HL-60 (cell line): ENCODE measurements around the gene ROCK1.

Source experiments
- DNase-seq, 2 experiments: peaks; one replicate each; pipeline ENCODE4 v3.0.0-alpha.2; 2010 to 2020; ENCODE audit warnings: low read depth in 1 of 2, low spot score in 1 of 2
- H3K27ac ChIP-seq: fragments of 250-450 bp; sonication (Bioruptor Pico); replicated peaks from 2 replicates; pipeline ENCODE4 v1.5.1; 2020; ENCODE audit warnings: mild to moderate bottlenecking, moderate library complexity
- H3K27me3 ChIP-seq: fragments of 250-450 bp; sonication (Bioruptor Pico); 2 replicates; pipeline ENCODE4 v1.5.1; 2021; ENCODE audit warnings: mild to moderate bottlenecking, moderate library complexity; ENCODE audit not compliant: insufficient read depth, poor library complexity, severe bottlenecking
- H3K4me3 ChIP-seq: replicated peaks from 2 replicates; pipeline ENCODE4 v1.5.1; 2011; ENCODE audit warnings: mild to moderate bottlenecking, control low read depth, low read length; ENCODE audit not compliant: insufficient read depth
- GABPA ChIP-seq: IDR thresholded peaks from 2 replicates; pipeline ENCODE4 v1.6.1; 2012; ENCODE audit warnings: low read depth
- POLR2AphosphoS5 ChIP-seq: IDR thresholded peaks from 2 replicates; pipeline ENCODE4 v1.6.1; 2012; ENCODE audit warnings: low read depth
- SPI1 ChIP-seq: IDR thresholded peaks from 2 replicates; pipeline ENCODE4 v1.6.1; 2012; ENCODE audit warnings: low read depth, mild to moderate bottlenecking, borderline replicate concordance
- TF ChIP-seq, protein P1 (sequence below): IDR thresholded peaks from 2 replicates; pipeline ENCODE4 v1.6.1; 2012; ENCODE audit warnings: low read depth; ENCODE audit not compliant: insufficient replicate concordance
- TF ChIP-seq, protein P2 (sequence below): IDR thresholded peaks from one replicate; pipeline ENCODE4 v1.5.1; 2011; ENCODE audit warnings: low read length, control low read depth, inconsistent platforms; ENCODE audit not compliant: insufficient read depth

The ROCK1 gene

GRCh38 chr18:21132398-21132918 lies 20.8 kb upstream of the ROCK1 start:
- no peak overlapping the region for H3K4me3 ChIP-seq
- no peak overlapping the region for H3K27ac ChIP-seq
- no peaks in the 10 kb centered on the region for H3K27me3 ChIP-seq
- no peak for DNase-seq
- TF ChIP-seq POLR2AphosphoS5 (no peak), GABPA (no peak), SPI1 (no peak)
- TF ChIP-seq, protein P1, sequence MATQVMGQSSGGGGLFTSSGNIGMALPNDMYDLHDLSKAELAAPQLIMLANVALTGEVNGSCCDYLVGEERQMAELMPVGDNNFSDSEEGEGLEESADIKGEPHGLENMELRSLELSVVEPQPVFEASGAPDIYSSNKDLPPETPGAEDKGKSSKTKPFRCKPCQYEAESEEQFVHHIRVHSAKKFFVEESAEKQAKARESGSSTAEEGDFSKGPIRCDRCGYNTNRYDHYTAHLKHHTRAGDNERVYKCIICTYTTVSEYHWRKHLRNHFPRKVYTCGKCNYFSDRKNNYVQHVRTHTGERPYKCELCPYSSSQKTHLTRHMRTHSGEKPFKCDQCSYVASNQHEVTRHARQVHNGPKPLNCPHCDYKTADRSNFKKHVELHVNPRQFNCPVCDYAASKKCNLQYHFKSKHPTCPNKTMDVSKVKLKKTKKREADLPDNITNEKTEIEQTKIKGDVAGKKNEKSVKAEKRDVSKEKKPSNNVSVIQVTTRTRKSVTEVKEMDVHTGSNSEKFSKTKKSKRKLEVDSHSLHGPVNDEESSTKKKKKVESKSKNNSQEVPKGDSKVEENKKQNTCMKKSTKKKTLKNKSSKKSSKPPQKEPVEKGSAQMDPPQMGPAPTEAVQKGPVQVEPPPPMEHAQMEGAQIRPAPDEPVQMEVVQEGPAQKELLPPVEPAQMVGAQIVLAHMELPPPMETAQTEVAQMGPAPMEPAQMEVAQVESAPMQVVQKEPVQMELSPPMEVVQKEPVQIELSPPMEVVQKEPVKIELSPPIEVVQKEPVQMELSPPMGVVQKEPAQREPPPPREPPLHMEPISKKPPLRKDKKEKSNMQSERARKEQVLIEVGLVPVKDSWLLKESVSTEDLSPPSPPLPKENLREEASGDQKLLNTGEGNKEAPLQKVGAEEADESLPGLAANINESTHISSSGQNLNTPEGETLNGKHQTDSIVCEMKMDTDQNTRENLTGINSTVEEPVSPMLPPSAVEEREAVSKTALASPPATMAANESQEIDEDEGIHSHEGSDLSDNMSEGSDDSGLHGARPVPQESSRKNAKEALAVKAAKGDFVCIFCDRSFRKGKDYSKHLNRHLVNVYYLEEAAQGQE: no peak
- TF ChIP-seq, protein P2, sequence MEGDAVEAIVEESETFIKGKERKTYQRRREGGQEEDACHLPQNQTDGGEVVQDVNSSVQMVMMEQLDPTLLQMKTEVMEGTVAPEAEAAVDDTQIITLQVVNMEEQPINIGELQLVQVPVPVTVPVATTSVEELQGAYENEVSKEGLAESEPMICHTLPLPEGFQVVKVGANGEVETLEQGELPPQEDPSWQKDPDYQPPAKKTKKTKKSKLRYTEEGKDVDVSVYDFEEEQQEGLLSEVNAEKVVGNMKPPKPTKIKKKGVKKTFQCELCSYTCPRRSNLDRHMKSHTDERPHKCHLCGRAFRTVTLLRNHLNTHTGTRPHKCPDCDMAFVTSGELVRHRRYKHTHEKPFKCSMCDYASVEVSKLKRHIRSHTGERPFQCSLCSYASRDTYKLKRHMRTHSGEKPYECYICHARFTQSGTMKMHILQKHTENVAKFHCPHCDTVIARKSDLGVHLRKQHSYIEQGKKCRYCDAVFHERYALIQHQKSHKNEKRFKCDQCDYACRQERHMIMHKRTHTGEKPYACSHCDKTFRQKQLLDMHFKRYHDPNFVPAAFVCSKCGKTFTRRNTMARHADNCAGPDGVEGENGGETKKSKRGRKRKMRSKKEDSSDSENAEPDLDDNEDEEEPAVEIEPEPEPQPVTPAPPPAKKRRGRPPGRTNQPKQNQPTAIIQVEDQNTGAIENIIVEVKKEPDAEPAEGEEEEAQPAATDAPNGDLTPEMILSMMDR: no peak

DNA sequence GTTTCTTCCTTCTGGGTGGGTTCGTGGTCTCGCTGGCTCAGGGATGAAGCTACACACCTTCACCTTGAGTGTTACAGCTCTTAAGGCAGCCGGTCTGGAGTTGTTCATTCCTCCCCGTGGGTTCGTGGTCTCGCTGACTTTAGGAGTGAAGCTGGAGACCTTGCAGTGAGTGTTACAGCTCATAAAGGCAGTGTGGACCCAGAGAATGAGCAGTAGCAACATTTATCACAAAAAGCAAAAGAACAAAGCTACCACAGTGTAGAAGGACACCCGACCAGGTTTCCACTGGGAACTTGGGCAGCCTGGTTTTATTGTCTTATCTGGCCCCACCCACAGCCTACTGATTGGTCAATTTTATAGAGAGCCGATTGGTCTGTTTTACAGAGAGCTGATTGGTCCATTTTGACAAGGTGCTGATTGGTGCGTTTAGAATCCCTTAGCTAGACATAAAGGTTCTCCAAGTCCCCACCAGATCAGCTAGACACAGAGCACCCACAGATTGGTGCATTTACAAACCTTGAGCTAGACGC lies 20.1 kb upstream of the ROCK1 start:
- no peaks in the 10 kb centered on the region for H3K27me3 ChIP-seq
- no peak for DNase-seq
- H3K4me3 ChIP-seq: no peak overlapping the region
- TF ChIP-seq, protein P2: no peak
- TF ChIP-seq SPI1: no peak
- TF ChIP-seq, protein P1: no peak
- TF ChIP-seq GABPA: no peak
- no peak for TF ChIP-seq POLR2AphosphoS5
- H3K27ac ChIP-seq: no peak overlapping the region

DNA sequence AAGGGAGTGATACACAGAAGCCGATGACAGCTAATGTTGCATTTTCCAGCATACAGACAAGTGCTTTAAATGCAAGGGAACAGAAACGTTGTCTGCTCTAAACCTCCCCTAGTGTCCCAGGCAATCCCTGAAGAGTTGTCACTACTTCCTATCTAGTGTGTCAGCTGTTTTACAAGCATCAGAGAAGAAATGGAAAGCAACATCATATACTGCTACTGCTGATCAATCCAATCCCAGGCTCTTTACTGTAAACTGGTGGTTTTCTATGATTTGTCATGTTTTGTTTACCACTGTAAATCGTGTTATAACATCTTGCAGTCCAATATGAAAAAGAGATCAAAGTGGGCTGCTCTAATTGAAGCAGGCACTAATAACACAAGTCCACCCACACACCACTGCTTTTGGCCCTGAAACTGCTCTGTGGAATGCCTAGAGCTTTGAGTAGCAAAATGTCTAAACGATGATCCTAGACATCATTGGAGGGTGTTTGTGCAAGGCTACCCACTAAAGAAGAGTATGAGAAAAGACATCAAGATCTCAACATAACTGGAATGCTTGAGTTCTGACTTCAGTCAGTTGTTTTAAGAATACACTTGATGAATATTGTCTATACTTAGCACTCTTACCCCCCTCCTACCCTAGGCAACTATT lies 18.1 kb upstream of the ROCK1 start:
- no peaks in the 10 kb centered on the region for H3K27me3 ChIP-seq
- H3K27ac ChIP-seq: no peak overlapping the region
- DNase-seq: no peak
- no peak for TF ChIP-seq GABPA
- TF ChIP-seq, protein P2: no peak
- no peak for TF ChIP-seq POLR2AphosphoS5
- no peak for TF ChIP-seq SPI1
- TF ChIP-seq, protein P1: no peak
- no peak overlapping the region for H3K4me3 ChIP-seq
